HAP-1 (cell line): ENCODE data around the gene SIPA1.
"Not testable (repeated sequence)": the region's sequence is repeated elsewhere in the genome, so short reads cannot be mapped to it uniquely, and the experiment has no call there.

Experiments used
- DNase-seq, 2 experiments: peaks; one replicate each; pipeline ENCODE4 v3.0.0-alpha.2; 2016 to 2020; ENCODE audit warnings: low spot score in 2 of 2
- H3K27me3 ChIP-seq: fragments of 250-450 bp; sonication (Bioruptor Pico); 2 replicates; pipeline ENCODE4 v1.5.1; 2020; ENCODE audit warnings: low read depth, mild to moderate bottlenecking, moderate library complexity
- H3K36me3 ChIP-seq: fragments of 250-450 bp; sonication (Bioruptor Pico); replicated peaks from 2 replicates; pipeline ENCODE4 v1.5.1; 2020; ENCODE audit warnings: mild to moderate bottlenecking
- H3K4me1 ChIP-seq: fragments of 250-450 bp; sonication (Bioruptor Pico); 2 replicates; pipeline ENCODE4 v1.5.1; 2020; ENCODE audit warnings: mild to moderate bottlenecking
- H3K4me3 ChIP-seq: fragments of 250-450 bp; sonication (Bioruptor Pico); 2 replicates; pipeline ENCODE4 v1.5.1; 2020; ENCODE audit warnings: mild to moderate bottlenecking, moderate library complexity
- H3K9me3 ChIP-seq: fragments of 250-450 bp; sonication (Bioruptor Pico); 2 replicates; pipeline ENCODE4 v1.5.1; 2020; ENCODE audit warnings: mild to moderate bottlenecking, moderate library complexity
- in situ Hi-C: fragments of 300-500 bp; cut with MboI; formaldehyde crosslinking; loops from 3 replicates; pipeline ENCODE4 v1.14.3; 2020; ENCODE audit warnings: low sequenced_read_pairs, inconsistent platforms, mixed read lengths

The SIPA1 gene

DNA sequence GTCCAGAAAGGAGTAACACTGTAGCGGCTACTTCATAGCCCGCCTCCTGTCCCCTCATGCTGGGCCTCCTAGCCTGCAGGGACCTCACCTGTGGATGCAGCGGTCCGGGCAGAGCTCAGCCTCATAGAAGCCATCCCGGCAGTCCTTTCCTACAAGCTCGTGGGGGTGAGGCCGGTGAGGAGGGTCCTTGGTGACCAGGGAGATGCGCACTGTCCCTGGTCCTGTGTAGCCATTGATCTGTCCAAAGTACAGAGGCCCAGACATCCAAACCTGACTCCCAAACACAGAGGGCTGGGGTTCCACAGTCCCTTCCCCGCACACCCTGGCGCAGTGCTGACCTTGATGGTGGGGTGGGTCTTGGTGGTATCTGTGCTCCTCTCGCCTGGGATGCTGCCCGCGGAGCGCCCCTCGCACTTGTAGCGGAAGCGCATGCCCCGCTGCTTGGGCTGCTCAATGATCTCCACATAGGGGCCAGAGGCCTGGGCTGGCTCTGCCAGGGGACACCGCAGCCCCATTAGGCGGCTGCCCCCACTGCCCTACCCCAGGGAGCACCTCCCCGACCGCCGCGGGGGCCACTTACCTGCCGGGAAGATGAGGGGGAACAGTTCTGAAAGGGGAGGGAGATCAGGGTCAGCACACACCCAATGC is 23.8 kb downstream of the SIPA1 start:
- H3K4me3 ChIP-seq = peak overlapping the region; percentile 79
- DNase-seq = no peak
- no peaks in the 10 kb centered on the region for H3K9me3 ChIP-seq
- peaks cover 47% of the 10 kb centered on the region for H3K36me3 ChIP-seq
- in situ Hi-C loops = no loop called here
- H3K4me1 ChIP-seq = peaks cover 3% of the 10 kb centered on the region
- H3K27me3 ChIP-seq = no peaks in the 10 kb centered on the region

DNA sequence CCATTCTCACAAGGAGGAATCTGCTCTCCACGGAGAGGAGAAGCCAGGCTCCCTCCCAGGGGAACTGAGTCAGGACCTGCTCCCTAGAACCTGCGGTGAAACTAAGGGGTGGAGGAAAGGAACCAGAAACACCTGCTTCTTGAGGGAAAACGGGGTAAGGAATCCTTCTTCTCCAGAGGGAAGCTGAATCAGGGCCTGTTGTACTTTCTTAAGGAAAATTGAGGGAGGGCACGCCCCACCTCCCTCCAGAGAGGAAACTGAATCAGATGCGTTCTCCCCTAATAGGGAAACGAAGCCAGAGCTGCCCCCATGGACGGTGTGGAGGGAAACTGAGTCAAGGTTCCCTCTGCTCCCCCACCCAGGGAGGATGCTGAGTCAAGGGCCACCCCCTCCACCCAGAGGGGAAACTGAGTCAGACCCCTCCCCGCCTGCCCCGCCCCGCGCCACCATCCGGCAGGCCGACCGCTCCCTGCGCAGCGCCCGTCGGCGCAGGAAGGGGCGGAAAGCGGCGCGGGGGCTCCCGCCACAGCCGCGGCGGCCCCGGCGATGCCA is 24.4 kb downstream of the SIPA1 start:
- Histone ChIP-seq H3K9me3 (no peaks in the 10 kb centered on the region), H3K27me3 (no peaks in the 10 kb centered on the region), H3K36me3 (peaks cover 41% of the 10 kb centered on the region), H3K4me1 (peaks cover 3% of the 10 kb centered on the region), H3K4me3 (peak overlapping the region; percentile 79)
- in situ Hi-C loops = no loop called here
- DNase-seq = no peak

DNA sequence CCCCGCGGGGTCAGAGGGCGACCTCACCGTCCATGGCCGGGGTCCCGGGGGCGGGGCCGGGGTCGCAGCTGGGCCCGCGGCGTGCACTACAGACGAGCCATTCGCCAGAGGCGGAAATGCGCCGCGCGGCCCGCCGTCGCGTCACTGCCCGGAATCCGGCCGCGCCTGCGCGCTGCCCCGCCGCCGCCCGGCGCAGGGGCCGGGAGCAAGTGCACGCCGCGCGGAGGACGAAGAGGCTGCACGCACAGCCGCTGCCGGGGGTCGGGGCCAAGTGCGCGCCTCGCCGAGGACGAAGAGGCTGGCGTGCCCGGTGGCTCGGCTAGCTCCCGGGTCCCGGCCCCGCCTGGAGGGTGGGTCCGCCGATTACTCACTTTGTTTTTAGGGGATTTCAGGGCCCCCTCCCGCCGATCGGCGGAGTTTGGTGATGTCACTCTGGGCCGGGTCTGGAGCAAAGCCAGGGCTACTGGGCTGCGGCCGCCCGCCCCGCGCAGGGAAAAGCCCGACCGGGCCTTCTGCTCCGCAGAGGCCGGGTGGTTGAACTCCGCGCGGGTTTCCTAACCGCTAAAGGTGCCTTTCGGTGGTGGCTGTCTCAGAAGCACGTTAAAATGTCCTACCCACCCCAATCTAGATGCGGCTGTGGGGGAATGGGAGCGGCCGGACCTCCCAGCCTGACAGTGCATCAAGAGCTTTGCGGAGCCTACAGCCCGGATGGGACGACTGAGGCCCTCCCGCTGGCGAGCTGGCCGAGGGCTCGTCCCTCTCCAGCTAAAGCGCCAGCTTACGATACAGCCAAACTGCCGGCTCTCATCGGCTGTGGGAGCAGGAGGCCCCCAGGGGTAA is 25.1 kb downstream of the SIPA1 start, which contains the start of gene RELA:
Gene RELA (minus strand): TSS at position 118 of the 840 bp plus-strand sequence. CDS start 84 bp downstream, at position 34.
- Histone ChIP-seq H3K27me3 (no peaks in the 10 kb centered on the region), H3K9me3 (no peaks in the 10 kb centered on the region), H3K4me3 (peak within 1 kb of the TSS; percentile 79), H3K36me3 (peaks cover 35% of the 10 kb centered on the region), H3K4me1 (peaks cover 3% of the 10 kb centered on the region)
- in situ Hi-C loops = no loop called here
- DNase-seq = peak; percentile 90 to 95

DNA sequence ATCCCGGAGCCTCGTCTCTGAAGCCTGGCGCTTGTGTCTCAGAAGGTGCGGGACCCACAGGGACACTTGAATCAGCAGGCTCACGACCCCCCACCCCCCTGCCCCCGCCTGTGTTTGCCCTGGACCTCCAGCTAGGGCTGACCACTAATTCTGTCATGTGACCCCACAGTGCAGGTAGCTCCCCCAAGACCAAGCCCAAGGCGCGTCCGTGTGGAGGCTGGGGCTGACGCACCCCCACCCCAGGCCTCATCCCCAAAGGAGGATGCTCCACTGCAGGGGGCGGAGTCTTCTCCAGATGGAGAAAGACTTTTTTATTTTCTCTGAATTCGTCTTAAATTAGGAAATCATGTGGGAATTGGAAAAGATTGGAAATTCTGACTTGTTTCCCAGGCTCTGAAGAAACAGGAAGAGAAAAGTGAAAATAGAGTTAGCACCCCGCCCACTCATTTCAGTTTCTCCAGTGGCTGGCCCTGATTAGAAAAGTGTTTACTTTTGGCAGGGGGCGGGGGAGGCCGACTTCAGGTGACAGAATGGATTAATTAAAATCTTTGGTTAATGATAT is 25.8 kb downstream of the SIPA1 start:
- Histone ChIP-seq H3K36me3 (peaks cover 28% of the 10 kb centered on the region), H3K4me3 (peak overlapping the region; percentile 79), H3K9me3 (no peaks in the 10 kb centered on the region), H3K4me1 (peaks cover 3% of the 10 kb centered on the region), H3K27me3 (no peaks in the 10 kb centered on the region)
- peak in 1 of 2 experiments; percentile 56 for DNase-seq
- in situ Hi-C loops = no loop called here

DNA sequence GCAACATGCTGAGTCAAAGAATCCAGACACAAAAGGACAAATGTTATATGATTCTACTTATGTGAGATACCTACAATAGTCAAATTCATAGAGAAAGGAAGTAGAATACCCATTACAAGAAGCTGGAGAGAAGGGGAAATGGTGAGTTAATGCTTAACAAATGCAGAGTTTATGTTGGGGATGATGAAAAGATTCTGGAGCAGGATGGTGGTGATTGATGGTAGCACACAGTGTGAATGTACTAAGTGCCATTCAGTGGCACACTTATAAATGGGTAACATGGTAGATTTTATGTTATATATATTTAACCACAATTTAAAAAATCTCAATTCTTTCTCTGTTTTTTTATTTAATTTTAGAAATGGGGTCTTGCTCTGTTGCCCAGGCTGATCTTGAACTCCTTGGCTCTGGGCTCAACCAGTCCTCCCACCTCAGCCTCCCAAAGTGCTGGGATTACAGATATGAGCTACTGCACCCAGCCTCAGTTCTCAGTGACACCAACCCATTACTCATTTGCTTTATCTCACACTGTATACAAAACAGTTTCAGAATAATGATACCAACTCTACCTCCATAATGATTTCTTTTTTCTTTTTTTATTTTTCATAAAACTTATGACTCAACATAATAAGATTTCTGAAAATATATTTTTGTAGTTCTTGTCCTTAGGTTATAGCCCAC is 34.4 kb downstream of the SIPA1 start:
- Histone ChIP-seq H3K36me3 (no peaks in the 10 kb centered on the region), H3K4me3 (no peak overlapping the region), H3K27me3 (no peaks in the 10 kb centered on the region), H3K4me1 (no peaks in the 10 kb centered on the region), H3K9me3 (no peaks in the 10 kb centered on the region)
- DNase-seq = no peak
- in situ Hi-C loops = no loop called here

DNA sequence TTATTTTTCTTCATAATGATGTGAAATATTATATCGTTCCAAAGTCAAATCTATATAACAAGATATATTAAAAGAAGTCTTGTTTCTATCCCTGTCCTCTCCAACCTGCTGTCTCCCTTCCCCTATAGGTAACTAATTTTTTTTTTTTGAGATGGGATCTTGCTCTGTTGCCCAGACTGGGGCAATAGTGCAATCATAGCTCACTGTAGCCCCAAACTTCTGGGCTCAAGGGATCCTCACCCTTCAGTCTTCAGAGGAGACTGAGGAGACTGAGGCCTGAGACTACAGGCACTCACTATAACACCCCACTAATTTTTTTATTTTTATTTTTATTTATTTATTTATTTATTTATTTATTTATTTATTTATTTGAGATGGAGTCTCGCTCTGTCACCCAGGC is 35.1 kb downstream of the SIPA1 start:
- Histone ChIP-seq H3K9me3 (no peaks in the 10 kb centered on the region), H3K4me3 (no peak overlapping the region), H3K36me3 (no peaks in the 10 kb centered on the region), H3K27me3 (no peaks in the 10 kb centered on the region), H3K4me1 (no peaks in the 10 kb centered on the region)
- no peak for DNase-seq
- in situ Hi-C loops = no loop called here

DNA sequence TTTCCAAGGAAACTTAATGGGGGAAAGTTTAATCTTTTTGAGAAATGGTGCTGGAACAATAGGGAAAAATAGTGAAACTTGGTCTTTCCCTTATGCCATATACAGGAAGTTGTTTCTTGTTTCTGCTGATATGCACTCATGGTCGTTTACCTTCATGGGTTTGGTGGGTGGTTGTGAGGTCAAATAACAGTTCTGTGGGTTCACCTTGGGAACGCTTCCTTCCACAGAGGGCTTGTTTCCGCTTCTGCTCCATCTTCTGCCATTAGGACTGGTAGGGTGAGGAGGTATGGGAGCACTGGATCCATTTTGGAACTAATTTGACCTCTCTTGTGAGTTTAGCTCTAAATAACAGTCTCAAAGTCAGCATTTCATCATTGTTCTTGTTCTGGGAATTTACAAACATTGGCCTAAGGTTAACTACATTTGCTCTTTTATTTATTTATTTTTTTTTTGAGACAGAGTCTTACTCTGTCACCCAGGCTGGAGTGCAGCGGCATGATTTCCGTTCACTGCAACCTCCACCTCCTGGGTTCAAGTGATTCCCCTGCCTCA is 42.4 kb downstream of the SIPA1 start:
- Histone ChIP-seq H3K4me1 (no peaks in the 10 kb centered on the region), H3K36me3 (no peaks in the 10 kb centered on the region), H3K9me3 (no peaks in the 10 kb centered on the region), H3K4me3 (no peak overlapping the region), H3K27me3 (peaks cover 10% of the 10 kb centered on the region)
- in situ Hi-C loops = no loop called here
- DNase-seq = no peak

DNA sequence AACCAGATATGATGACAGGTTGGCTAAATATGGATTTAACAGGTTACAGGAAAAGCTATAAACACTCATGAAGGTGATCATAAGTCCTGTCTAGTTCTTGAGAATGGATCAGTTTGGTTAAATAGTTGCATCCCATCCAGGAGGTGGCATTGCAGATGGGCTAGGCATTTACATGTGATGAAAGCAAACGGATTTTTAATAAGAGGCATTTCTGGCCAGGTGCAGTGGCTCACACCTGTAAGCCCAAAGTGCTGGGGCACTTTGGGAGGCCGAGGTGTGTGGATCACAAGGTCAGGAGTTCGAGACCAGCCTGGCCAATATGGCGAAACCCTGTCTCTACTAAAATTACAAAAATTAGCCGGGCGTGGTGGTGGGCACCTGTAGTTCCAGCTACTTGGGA is 45.6 kb downstream of the SIPA1 start:
- H3K9me3 ChIP-seq, DNase-seq, H3K4me1 ChIP-seq, H3K36me3 ChIP-seq, H3K4me3 ChIP-seq, in situ Hi-C loops: not testable (repeated sequence)
- peaks cover 10% of the 10 kb centered on the region for H3K27me3 ChIP-seq

DNA sequence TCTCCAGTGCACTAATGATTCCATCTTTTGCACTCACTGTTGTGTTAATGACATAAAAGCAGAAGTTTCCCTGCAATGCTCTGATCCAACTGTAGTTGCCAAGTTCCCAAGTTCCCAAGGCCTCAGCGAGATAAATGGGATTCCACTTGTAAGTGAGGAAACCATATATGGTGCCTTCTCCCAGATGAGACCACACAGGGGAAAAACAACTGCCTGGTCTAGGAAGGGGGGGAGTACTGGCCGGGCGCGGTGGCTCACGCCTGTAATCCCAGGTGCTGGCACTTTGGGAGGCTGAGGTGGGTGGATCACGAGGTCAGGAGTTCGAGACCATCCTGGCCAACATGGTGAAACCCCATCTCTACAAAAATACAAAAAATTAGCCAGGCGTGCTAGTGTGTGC is 48.1 kb downstream of the SIPA1 start:
- no peaks in the 10 kb centered on the region for H3K36me3 ChIP-seq
- no peaks in the 10 kb centered on the region for H3K4me1 ChIP-seq
- in situ Hi-C loops = no loop called here
- peaks cover 10% of the 10 kb centered on the region for H3K27me3 ChIP-seq
- no peaks in the 10 kb centered on the region for H3K9me3 ChIP-seq
- DNase-seq = no peak
- no peak overlapping the region for H3K4me3 ChIP-seq

DNA sequence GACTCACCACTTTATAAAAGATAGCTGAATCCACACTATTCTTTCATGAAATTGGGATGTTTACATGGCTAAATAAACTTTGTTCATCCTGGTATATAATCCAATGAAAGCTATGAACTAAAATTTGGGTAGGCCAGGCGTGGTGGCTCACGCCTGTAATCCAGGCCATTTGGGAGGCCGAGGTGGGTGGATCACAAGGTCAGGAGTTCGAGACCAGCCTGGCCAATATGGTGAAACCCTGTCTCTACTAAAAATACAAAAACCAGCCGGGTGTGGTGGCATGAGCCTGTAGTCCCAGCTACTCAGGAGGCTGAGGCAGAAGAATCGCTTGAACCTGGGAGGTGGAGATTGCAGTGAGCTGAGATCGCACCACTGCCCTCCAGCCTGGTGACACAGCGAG is 53.9 kb downstream of the SIPA1 start:
- H3K36me3 ChIP-seq, in situ Hi-C loops, H3K4me1 ChIP-seq, DNase-seq, H3K9me3 ChIP-seq, H3K4me3 ChIP-seq, H3K27me3 ChIP-seq: not testable (repeated sequence)

DNA sequence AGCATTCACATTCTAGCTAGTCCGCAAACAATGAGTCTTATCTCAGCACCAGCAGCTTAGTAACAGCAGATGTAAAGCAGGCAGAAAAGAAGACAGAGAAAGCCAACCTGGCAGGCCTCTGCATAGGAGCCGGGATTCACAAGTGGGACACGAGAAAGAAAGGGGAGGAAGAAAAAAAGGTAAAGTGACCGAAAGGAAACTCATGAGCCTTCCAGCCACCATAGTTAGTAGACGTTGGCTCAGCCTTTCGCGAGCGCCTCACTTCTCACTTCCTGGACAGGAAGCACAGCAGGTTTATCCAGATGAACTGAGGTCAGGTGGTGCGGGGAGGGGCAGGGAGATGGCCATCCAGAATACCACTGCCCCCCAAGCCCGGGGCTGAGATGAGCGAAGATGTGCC is 54.5 kb downstream of the SIPA1 start:
- in situ Hi-C loops = no loop called here
- no peaks in the 10 kb centered on the region for H3K27me3 ChIP-seq
- H3K36me3 ChIP-seq = no peaks in the 10 kb centered on the region
- no peak overlapping the region for H3K4me3 ChIP-seq
- peaks cover 6% of the 10 kb centered on the region for H3K4me1 ChIP-seq
- no peak for DNase-seq
- no peaks in the 10 kb centered on the region for H3K9me3 ChIP-seq

DNA sequence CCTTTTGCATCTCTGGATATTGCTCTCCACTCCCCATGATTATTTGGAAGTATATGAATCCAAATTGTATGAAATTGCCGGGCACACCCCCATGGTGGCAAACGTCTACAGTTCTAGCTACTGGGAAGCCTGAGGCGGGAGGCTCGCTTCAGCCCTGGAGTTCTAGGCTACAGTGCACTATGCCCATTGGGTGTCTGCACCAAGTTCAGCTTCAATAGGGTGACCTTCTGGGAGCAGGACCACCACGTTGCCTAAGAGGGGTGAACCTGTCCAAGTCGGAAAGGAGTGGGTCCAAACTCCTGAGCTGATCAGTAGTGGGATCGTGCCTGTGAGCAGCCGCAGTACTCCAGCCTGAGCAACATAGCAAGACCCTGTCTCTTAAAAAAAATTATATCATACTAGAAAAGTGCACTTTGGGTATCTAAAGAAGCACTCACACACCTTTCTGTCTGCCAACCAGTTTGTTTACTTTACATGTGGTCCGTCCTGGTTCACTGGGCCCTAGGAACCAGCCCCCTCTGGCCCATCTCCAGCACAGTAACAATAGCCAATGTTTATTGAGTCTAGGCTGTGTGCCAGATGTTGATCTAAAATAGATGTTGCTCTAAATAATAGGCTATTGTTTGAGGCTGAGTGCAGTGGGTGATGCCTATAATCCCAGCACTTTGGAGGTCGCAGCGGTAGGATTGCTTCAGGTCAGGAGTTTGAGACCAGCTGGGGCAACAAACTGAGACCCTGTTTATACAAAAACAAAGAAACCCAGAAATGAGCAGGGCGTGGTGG is 57.7 kb downstream of the SIPA1 start:
- Histone ChIP-seq H3K36me3 (no peaks in the 10 kb centered on the region), H3K4me1 (peaks cover 6% of the 10 kb centered on the region), H3K27me3 (no peaks in the 10 kb centered on the region), H3K4me3 (no peak overlapping the region), H3K9me3 (peaks cover 2% of the 10 kb centered on the region; the same call in 1 of the 2 replicates)
- DNase-seq = peak in 1 of 2 experiments; percentile 61
- in situ Hi-C loops = no loop called here
